Liver (tissue), 9 donors: Measurements from ENCODE around the gene LAMP1. TPM values are rescaled to one million over a fixed set of nuclear protein-coding genes. Genes with fewer than 3 reads are reported as not detected.

Experiments
- DNase-seq: peaks from one replicate; pipeline ENCODE4 v3.0.0-alpha.2; 2017; ENCODE audit warnings: low spot score
- H3K27ac ChIP-seq, 2 donors: one replicate each; pipeline ENCODE4 v1.7.0; 2013; ENCODE audit warnings: inconsistent platforms in 2 of 2, low read length in 2 of 2, control low read depth in 1 of 2, low read depth in 1 of 2, mild to moderate bottlenecking in 1 of 2
- H3K27me3 ChIP-seq, 4 donors: one replicate each; pipeline versions ENCODE4 v1.6.1 to v1.7.0; 2013; ENCODE audit warnings: low read length in 3 of 4, inconsistent platforms in 1 of 4, mild to moderate bottlenecking in 1 of 4, moderate library complexity in 1 of 4; ENCODE audit not compliant: control insufficient read depth in 4 of 4, insufficient read depth in 4 of 4
- H3K36me3 ChIP-seq, 4 donors: one replicate each; pipeline versions ENCODE4 v1.6.1 to v1.7.0; 2013; ENCODE audit warnings: low read length in 3 of 4, mild to moderate bottlenecking in 3 of 4, low read depth in 1 of 4, moderate library complexity in 1 of 4; ENCODE audit not compliant: control insufficient read depth in 4 of 4, insufficient read depth in 3 of 4
- H3K4me1 ChIP-seq, 4 donors: one replicate each; pipeline versions ENCODE4 v1.6.1 to v1.7.0; 2013; ENCODE audit warnings: low read length in 3 of 4, mild to moderate bottlenecking in 3 of 4, moderate library complexity in 1 of 4; ENCODE audit not compliant: control insufficient read depth in 4 of 4, insufficient read depth in 4 of 4
- H3K4me3 ChIP-seq, 3 donors: one replicate each; pipeline versions ENCODE4 v1.6.1 to v1.7.0; 2013; ENCODE audit warnings: low read length in 3 of 3, control low read depth in 1 of 3, low read depth in 1 of 3, mild to moderate bottlenecking in 1 of 3
- H3K9ac ChIP-seq, 2 donors: one replicate each; pipeline ENCODE4 v1.7.0; 2013; ENCODE audit warnings: low read length in 2 of 2, mild to moderate bottlenecking in 2 of 2, moderate library complexity in 2 of 2, control low read depth in 1 of 2, low read depth in 1 of 2
- H3K9me3 ChIP-seq, 4 donors: one replicate each; pipeline versions ENCODE4 v1.6.1 to v1.7.0; 2013; ENCODE audit warnings: low read length in 3 of 4; ENCODE audit not compliant: control insufficient read depth in 4 of 4
- EGR1 ChIP-seq, 2 donors: IDR thresholded peaks; 2 replicates each; pipeline ENCODE4 v1.6.1; 2016 to 2018; ENCODE audit warnings: antibody characterized with exemption in 2 of 2, low read depth in 2 of 2
- FOXA1 ChIP-seq: IDR thresholded peaks from 2 replicates; pipeline ENCODE4 v1.6.1; 2016; ENCODE audit warnings: antibody characterized with exemption
- FOXA2 ChIP-seq: IDR thresholded peaks from 2 replicates; pipeline ENCODE4 v1.6.1; 2016; ENCODE audit warnings: antibody characterized with exemption
- GABPA ChIP-seq, 2 donors: IDR thresholded peaks in 1 of 2; conservative IDR thresholded peaks in 1 of 2; 2 replicates each; pipeline ENCODE4 v1.6.1; 2016; ENCODE audit warnings: antibody characterized with exemption in 2 of 2, mild to moderate bottlenecking in 1 of 2, moderate library complexity in 1 of 2
- HNF4A ChIP-seq, 2 donors: conservative IDR thresholded peaks; 2 replicates each; pipeline ENCODE4 v1.6.1; 2016; ENCODE audit warnings: antibody characterized with exemption in 2 of 2, mild to moderate bottlenecking in 2 of 2
- HNF4G ChIP-seq: IDR thresholded peaks from 2 replicates; pipeline ENCODE4 v1.6.1; 2016; ENCODE audit warnings: antibody characterized with exemption
- JUND ChIP-seq, 2 donors: IDR thresholded peaks; 2 replicates each; pipeline ENCODE4 v1.6.1; 2016; ENCODE audit warnings: antibody characterized with exemption in 2 of 2
- MAX ChIP-seq: IDR thresholded peaks from 2 replicates; pipeline ENCODE4 v1.6.1; 2016; ENCODE audit warnings: antibody characterized with exemption
- NR2F2 ChIP-seq: IDR thresholded peaks from 2 replicates; pipeline ENCODE4 v1.6.1; 2016; ENCODE audit warnings: antibody characterized with exemption
- RAD21 ChIP-seq, 2 donors: IDR thresholded peaks; 2 replicates each; pipeline ENCODE4 v1.6.1; 2016; ENCODE audit warnings: antibody characterized with exemption in 2 of 2, mild to moderate bottlenecking in 2 of 2
- RXRA ChIP-seq, 2 donors: IDR thresholded peaks; 2 replicates each; pipeline ENCODE4 v1.6.1; 2017 to 2018; ENCODE audit warnings: antibody characterized with exemption in 2 of 2, mild to moderate bottlenecking in 1 of 2
- SP1 ChIP-seq: IDR thresholded peaks from 2 replicates; pipeline ENCODE4 v1.6.1; 2018; ENCODE audit warnings: antibody characterized with exemption, mild to moderate bottlenecking
- TAF1 ChIP-seq: conservative IDR thresholded peaks from 2 replicates; pipeline ENCODE4 v1.6.1; 2016; ENCODE audit warnings: antibody characterized with exemption, mild to moderate bottlenecking
- YY1 ChIP-seq: IDR thresholded peaks from 2 replicates; pipeline ENCODE4 v1.6.1; 2016; ENCODE audit warnings: antibody characterized with exemption, mild to moderate bottlenecking
- WGBS: extraction: QIAGEN DNeasy Blood & Tissue Kit; methylation state at CpG from one replicate; pipeline ENCODE4 v1.1.7; 2013; 5-methylcytosine and 5-hydroxymethylcytosine counted together
- polyA plus RNA-seq, 2 donors: library from polyadenylated mRNA; stranded (reverse) in 1 of 2; unstranded in 1 of 2; fragments of 200-250 nt in 1 of 2; fragments of >200 nt in 1 of 2; fragmentation: Nextera tagmentation in 1 of 2; extraction: Ambion mirVana in 1 of 2; gene quantifications; one replicate each; pipeline versions ENCODE4 v1.2.1 to v1.2.3, GENCODE V29; 2013 to 2015
- total RNA-seq, 2 donors: library from RNA; depleted of rRNA; stranded (reverse); fragments of >200 nt; gene quantifications; one replicate each; pipeline ENCODE4 v1.2.3, GENCODE V29; 2014
- TF ChIP-seq, protein P1 (sequence below): IDR thresholded peaks from 2 replicates; pipeline ENCODE4 v1.6.1; 2016; ENCODE audit warnings: antibody characterized with exemption, mild to moderate bottlenecking
- TF ChIP-seq, protein P2 (sequence below): fragments of 150-350 bp; IDR thresholded peaks from 2 replicates; pipeline ENCODE4 v1.5.1; 2017; ENCODE audit warnings: improper control_type of control experiment, low read depth, low read length; ENCODE audit not compliant: missing input control
- donor health status: healthy.
- donor health status: healthy.
- donor health status: healthy.
- donor health status: healthy.
- donor health status: healthy.

LAMP1 gene
- total and polyA plus RNA-seq, 4 donors = 24.4 to 160 (median 62.9) TPM

DNA sequence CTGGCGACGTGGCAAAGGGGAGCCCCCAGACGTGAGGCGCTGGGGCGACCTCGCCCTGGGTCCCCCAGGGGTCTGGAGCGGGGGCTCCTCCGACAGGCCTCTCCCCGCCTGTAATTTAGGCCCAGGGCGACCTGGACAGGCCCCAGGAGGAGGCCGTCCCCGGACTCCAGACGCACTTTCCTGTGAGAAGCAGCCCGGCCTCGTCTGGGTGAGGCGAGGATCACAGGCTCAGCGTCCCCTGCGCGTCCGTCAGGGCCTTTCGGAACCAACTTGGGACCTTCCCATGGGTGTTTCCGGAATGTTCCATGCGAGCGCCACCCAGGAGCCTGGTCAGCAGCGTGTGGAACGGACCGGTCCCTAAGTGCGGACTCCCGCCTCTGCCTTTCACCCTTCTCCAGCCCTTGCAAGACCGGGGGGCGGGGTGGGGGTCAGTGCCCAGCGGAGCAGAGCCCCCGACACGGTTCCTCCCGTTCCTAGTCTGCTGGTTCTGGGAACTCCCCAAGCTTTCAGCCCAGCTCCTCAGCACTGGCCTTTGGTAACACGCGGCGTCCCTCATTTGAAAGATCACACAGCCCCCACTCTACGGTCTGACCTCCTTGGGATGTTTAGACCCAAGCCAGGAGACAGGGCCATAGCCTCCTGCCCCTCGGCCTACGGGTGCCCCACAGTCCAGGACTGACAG lies 68.0 kb downstream of the LAMP1 start:
- WGBS = 89% methylated on average over 41 of the region's 41 CpGs
- no peak overlapping the region for H3K4me3 ChIP-seq

DNA sequence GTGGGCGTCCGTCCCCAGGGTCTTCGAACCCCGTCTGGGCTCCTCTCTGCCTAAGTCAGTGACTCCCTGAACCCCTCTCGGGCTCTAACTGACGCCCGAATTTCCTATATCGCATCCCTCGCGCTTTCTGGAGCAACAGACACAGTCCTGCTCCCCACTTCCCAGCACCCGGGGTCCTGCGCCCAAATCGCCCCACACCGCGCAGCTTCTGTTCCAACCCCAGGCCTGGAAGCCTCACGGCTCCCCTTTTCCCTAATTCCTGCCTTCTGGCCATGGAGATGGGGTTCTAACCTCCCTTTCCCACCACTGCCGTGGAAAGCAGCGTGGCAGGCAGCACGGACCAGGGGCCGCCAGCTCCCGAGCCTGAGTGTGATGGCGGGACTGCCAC lies 68.5 kb downstream of the LAMP1 start:
- Histone ChIP-seq H3K9me3 (no peaks in the 10 kb centered on the region), H3K36me3 (no peaks in the 10 kb centered on the region), H3K4me1 (peaks cover 0 to 15% (median 14%) of the 10 kb centered on the region in 4 donors), H3K9ac (no peak overlapping the region), H3K27ac (no peak overlapping the region), H3K27me3 (no peaks in the 10 kb centered on the region), H3K4me3 (no peak overlapping the region)
- DNase-seq = peak; percentile 34
- 96% methylated on average over 22 of the region's 22 CpGs for WGBS
- TF ChIP-seq TAF1 = no peak
- TF ChIP-seq EGR1 (IDR thresholded peaks at IDR 0.05; ENCODE audit: low read depth in 2 of 2) = no peak
- no peak for TF ChIP-seq GABPA (IDR thresholded peaks at IDR 0.05 in 1 of 2, conservative IDR thresholded peaks at IDR 0.05 in 1 of 2)
- TF ChIP-seq NR2F2 = no peak
- no peak for TF ChIP-seq MAX
- TF ChIP-seq RAD21 (IDR thresholded peaks at IDR 0.05) = no peak
- no peak for TF ChIP-seq RXRA (IDR thresholded peaks at IDR 0.05)
- TF ChIP-seq HNF4A (conservative IDR thresholded peaks at IDR 0.05) = no peak
- TF ChIP-seq FOXA1 = no peak
- TF ChIP-seq FOXA2 = no peak
- no peak for TF ChIP-seq HNF4G
- no peak for TF ChIP-seq YY1

More for the DNA sequence above, 68.0 kb downstream of the LAMP1 start:
- H3K36me3 ChIP-seq = peaks cover 0 to 2% (median 0%) of the 10 kb centered on the region in 4 donors
- H3K27ac ChIP-seq = peak overlapping the region in 1 of 2 donors; percentile 46
- H3K27me3 ChIP-seq = no peaks in the 10 kb centered on the region
- peak; percentile 36 for DNase-seq
- H3K9ac ChIP-seq = no peak overlapping the region
- TF ChIP-seq JUND (IDR thresholded peaks at IDR 0.05) (no peak), SP1 (no peak), MAX (no peak), FOXA1 (no peak)
- TF ChIP-seq, protein P1, sequence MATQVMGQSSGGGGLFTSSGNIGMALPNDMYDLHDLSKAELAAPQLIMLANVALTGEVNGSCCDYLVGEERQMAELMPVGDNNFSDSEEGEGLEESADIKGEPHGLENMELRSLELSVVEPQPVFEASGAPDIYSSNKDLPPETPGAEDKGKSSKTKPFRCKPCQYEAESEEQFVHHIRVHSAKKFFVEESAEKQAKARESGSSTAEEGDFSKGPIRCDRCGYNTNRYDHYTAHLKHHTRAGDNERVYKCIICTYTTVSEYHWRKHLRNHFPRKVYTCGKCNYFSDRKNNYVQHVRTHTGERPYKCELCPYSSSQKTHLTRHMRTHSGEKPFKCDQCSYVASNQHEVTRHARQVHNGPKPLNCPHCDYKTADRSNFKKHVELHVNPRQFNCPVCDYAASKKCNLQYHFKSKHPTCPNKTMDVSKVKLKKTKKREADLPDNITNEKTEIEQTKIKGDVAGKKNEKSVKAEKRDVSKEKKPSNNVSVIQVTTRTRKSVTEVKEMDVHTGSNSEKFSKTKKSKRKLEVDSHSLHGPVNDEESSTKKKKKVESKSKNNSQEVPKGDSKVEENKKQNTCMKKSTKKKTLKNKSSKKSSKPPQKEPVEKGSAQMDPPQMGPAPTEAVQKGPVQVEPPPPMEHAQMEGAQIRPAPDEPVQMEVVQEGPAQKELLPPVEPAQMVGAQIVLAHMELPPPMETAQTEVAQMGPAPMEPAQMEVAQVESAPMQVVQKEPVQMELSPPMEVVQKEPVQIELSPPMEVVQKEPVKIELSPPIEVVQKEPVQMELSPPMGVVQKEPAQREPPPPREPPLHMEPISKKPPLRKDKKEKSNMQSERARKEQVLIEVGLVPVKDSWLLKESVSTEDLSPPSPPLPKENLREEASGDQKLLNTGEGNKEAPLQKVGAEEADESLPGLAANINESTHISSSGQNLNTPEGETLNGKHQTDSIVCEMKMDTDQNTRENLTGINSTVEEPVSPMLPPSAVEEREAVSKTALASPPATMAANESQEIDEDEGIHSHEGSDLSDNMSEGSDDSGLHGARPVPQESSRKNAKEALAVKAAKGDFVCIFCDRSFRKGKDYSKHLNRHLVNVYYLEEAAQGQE = no peak
- TF ChIP-seq, protein P2, sequence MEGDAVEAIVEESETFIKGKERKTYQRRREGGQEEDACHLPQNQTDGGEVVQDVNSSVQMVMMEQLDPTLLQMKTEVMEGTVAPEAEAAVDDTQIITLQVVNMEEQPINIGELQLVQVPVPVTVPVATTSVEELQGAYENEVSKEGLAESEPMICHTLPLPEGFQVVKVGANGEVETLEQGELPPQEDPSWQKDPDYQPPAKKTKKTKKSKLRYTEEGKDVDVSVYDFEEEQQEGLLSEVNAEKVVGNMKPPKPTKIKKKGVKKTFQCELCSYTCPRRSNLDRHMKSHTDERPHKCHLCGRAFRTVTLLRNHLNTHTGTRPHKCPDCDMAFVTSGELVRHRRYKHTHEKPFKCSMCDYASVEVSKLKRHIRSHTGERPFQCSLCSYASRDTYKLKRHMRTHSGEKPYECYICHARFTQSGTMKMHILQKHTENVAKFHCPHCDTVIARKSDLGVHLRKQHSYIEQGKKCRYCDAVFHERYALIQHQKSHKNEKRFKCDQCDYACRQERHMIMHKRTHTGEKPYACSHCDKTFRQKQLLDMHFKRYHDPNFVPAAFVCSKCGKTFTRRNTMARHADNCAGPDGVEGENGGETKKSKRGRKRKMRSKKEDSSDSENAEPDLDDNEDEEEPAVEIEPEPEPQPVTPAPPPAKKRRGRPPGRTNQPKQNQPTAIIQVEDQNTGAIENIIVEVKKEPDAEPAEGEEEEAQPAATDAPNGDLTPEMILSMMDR = no peak
- H3K9me3 ChIP-seq = no peaks in the 10 kb centered on the region
- peaks cover 0 to 19% (median 14%) of the 10 kb centered on the region in 4 donors for H3K4me1 ChIP-seq
